Heart left ventricle (tissue), 13 donors: ENCODE data around the gene RCCD1.

ENCODE experiments used
- POLR2A ChIP-seq, 2 donors: fragments of 450-650 bp; IDR thresholded peaks; one replicate each; pipeline ENCODE4 v1.6.1; 2017; ENCODE audit warnings: antibody characterized with exemption in 2 of 2, mild to moderate bottlenecking in 2 of 2, moderate library complexity in 2 of 2
- TF ChIP-seq, protein P1 (sequence below), 12 donors: fragments of 200-600 bp; sonication (generic) in 4 of 12; IDR thresholded peaks; one replicate each; pipeline versions ENCODE4 v1.5.0 to v1.8.0; 2018 to 2022; ENCODE audit warnings: antibody characterized with exemption in 12 of 12, mild to moderate bottlenecking in 5 of 12
- donor health status: ischemic (EF 13 %, LVEDD 7.1; RV severe dilation, severe dysfunction).
- donor health status: DM: no; HTN: yes; CAD: no.
- donor health status: DM: no; HTN: no; CAD: no.
- donor health status: ischemic (EF 25% LVEDD 6.9; RV normal size, moderate dysfunction).
- donor health status: ischemic (EF 25% LVEDD 5.7; RV mildly dilated, moderate dysfunction).
- donor health status: ischemic (EF 35%, LVEDD 5.7; RV mildly dilated, moderate dysfunction).
- donor health status: nonischemic (EF 11% LVEDD 7.7; RV severe dilation, severe dysfunction).
- donor health status: DM: yes; HTN: yes; CAD: no.
- donor health status: PGD.
- donor health status: ischemic (EF 29% LVEDD 5.4; RV normal size, mild dysfunction).
- donor health status: nonischemic (EF 23%, LVEDD 6.1; RV moderate dilation, normal function).

DNA sequence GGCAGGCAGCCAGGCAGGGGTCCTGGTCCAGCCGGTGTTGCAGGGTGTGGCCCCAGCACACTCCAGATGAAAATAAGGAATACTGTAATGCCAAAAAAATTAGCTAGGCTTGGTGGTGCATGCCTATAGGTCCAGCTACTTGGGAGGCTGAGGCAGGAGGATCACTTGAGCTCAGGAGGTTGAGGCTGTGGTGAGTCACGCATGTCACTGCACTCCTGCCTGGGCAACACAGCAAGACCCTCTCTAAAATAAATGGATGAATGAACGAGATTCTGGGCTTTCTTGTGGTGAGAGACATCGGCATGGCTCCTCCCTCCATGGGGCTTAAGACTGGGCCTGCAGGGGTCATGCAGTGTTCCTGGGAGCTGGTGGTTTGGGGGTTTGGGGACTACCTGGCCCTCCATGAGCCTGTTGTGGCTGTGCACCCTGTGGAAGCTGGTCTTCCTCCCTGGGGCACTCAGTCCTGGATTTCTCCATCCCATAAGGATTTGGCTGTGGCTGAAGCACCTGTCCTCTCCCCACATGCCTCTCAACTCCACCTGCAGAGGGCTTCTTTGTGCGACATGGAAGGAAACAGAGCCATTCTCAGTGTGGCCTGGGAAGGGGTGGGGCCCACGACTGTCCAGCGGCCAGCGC is 7.6 kb upstream of the RCCD1 start:
- TF ChIP-seq, protein P1, sequence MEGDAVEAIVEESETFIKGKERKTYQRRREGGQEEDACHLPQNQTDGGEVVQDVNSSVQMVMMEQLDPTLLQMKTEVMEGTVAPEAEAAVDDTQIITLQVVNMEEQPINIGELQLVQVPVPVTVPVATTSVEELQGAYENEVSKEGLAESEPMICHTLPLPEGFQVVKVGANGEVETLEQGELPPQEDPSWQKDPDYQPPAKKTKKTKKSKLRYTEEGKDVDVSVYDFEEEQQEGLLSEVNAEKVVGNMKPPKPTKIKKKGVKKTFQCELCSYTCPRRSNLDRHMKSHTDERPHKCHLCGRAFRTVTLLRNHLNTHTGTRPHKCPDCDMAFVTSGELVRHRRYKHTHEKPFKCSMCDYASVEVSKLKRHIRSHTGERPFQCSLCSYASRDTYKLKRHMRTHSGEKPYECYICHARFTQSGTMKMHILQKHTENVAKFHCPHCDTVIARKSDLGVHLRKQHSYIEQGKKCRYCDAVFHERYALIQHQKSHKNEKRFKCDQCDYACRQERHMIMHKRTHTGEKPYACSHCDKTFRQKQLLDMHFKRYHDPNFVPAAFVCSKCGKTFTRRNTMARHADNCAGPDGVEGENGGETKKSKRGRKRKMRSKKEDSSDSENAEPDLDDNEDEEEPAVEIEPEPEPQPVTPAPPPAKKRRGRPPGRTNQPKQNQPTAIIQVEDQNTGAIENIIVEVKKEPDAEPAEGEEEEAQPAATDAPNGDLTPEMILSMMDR (IDR thresholded peaks at IDR 0.05), result no peak
- no peak for TF ChIP-seq POLR2A (IDR thresholded peaks at IDR 0.05)
